Astrocyte of the cerebellum (primary cell): ENCODE data around the gene MYLK.

ENCODE experiments used
- DNase-seq: peaks from one replicate; pipeline ENCODE4 v3.0.0-alpha.2; 2011; ENCODE audit warnings: low read depth
- H3K4me3 ChIP-seq: 2 replicates; pipeline ENCODE4 v1.5.1; 2011; ENCODE audit warnings: mild to moderate bottlenecking, low read depth, low read length, moderate library complexity
- CTCF ChIP-seq: IDR thresholded peaks from 2 replicates; pipeline ENCODE4 v1.5.1; 2012; ENCODE audit warnings: low read length, low read depth, moderate library complexity, mild to moderate bottlenecking; ENCODE audit errors: missing control alignments
- in situ Hi-C: cut with HindIII; loops from 2 replicates; pipeline ENCODE4 v1.10.0; 2017; ENCODE audit warnings: low sequenced_read_pairs

The MYLK gene

GRCh38 chr3:123808812-123809211, 75.3 kb downstream of the MYLK start:
- in situ Hi-C loops = no loop called here
- DNase-seq = no peak
- TF ChIP-seq CTCF = no peak
- no peak overlapping the region for H3K4me3 ChIP-seq

- no peak overlapping the region for H3K4me3 ChIP-seq
- in situ Hi-C loops = no loop called here
- no peak for TF ChIP-seq CTCF
- no peak for DNase-seq
These were observed 76.3 kb downstream of the MYLK start for GRCh38 chr3:123807820-123808219.

- in situ Hi-C loops = no loop called here
- no peak for TF ChIP-seq CTCF
- no peak for DNase-seq
- no peak overlapping the region for H3K4me3 ChIP-seq
These were observed 78.6 kb downstream of the MYLK start for GRCh38 chr3:123805504-123805903.

- no peak overlapping the region for H3K4me3 ChIP-seq
- in situ Hi-C loops = no loop called here
- no peak for DNase-seq
- no peak for TF ChIP-seq CTCF
These were observed 79.0 kb downstream of the MYLK start for GRCh38 chr3:123805101-123805500.

GRCh38 chr3:123804676-123805075, 79.5 kb downstream of the MYLK start:
- DNase-seq = no peak
- in situ Hi-C loops = no loop called here
- TF ChIP-seq CTCF = no peak
- H3K4me3 ChIP-seq = no peak overlapping the region

- TF ChIP-seq CTCF = no peak
- in situ Hi-C loops = no loop called here
- no peak overlapping the region for H3K4me3 ChIP-seq
- no peak for DNase-seq
These were observed 80.6 kb downstream of the MYLK start for GRCh38 chr3:123803521-123803920.
